GM23248 (cell line): ENCODE measurements around the gene FNDC1. TPM values are rescaled to one million over a fixed set of nuclear protein-coding genes. Genes with fewer than 3 reads are reported as not detected.
A peak's percentile ranks its signal among the peaks of the same experiment; 100 is the strongest.

ENCODE experiments used
- DNase-seq: peaks from one replicate; pipeline ENCODE4 v3.0.0-alpha.2; 2015
- H2AFZ ChIP-seq: fragments of 200-600 bp; sonication (generic); 2 replicates; pipeline ENCODE4 v1.6.1; 2016; ENCODE audit warnings: antibody characterized with exemption
- H3F3A ChIP-seq: fragments of 200-600 bp; sonication (generic); 2 replicates; pipeline ENCODE4 v1.6.1; 2016; ENCODE audit warnings: mild to moderate bottlenecking, antibody characterized with exemption, mixed run types; ENCODE audit not compliant: insufficient read depth
- H3K27ac ChIP-seq: fragments of 200-600 bp; sonication (generic); 2 replicates; pipeline ENCODE4 v1.5.1; 2016; ENCODE audit warnings: mild to moderate bottlenecking
- H3K27me3 ChIP-seq: fragments of 200-600 bp; sonication (generic); replicated peaks from 2 replicates; pipeline ENCODE4 v1.6.1; 2016; ENCODE audit warnings: mild to moderate bottlenecking; ENCODE audit not compliant: insufficient read depth
- H3K36me3 ChIP-seq: fragments of 200-600 bp; sonication (generic); 2 replicates; pipeline ENCODE4 v1.6.1; 2016; ENCODE audit warnings: low read depth, mild to moderate bottlenecking
- H3K4me1 ChIP-seq: fragments of 200-600 bp; sonication (generic); 2 replicates; pipeline ENCODE4 v1.6.1; 2016; ENCODE audit warnings: mild to moderate bottlenecking; ENCODE audit not compliant: insufficient read depth
- H3K4me2 ChIP-seq: fragments of 200-600 bp; sonication (generic); one replicate; pipeline ENCODE4 v1.6.1; 2016; ENCODE audit warnings: mild to moderate bottlenecking; ENCODE audit not compliant: unreplicated experiment
- H3K4me3 ChIP-seq: fragments of 200-600 bp; sonication (generic); 2 replicates; pipeline ENCODE4 v1.5.1; 2016; ENCODE audit warnings: mild to moderate bottlenecking
- H3K79me2 ChIP-seq: fragments of 200-600 bp; sonication (generic); 2 replicates; pipeline ENCODE4 v1.6.1; 2016; ENCODE audit warnings: mild to moderate bottlenecking; ENCODE audit not compliant: insufficient read depth
- H3K9ac ChIP-seq: fragments of 200-600 bp; sonication (generic); 2 replicates; pipeline ENCODE4 v1.6.1; 2016; ENCODE audit warnings: mild to moderate bottlenecking
- H3K9me2 ChIP-seq: fragments of 200-600 bp; sonication (generic); 2 replicates; pipeline ENCODE4 v1.6.1; 2016; ENCODE audit warnings: mixed run types, mild to moderate bottlenecking, moderate library complexity; ENCODE audit not compliant: insufficient read depth
- H3K9me3 ChIP-seq: fragments of 200-600 bp; sonication (generic); one replicate; pipeline ENCODE4 v1.6.1; 2017; ENCODE audit warnings: low read depth
- H4K20me1 ChIP-seq: fragments of 200-600 bp; sonication (generic); 2 replicates; pipeline ENCODE4 v1.6.0; 2016; ENCODE audit not compliant: insufficient read depth
- EZH2 ChIP-seq: fragments of 200-600 bp; sonication (generic); IDR thresholded peaks from 2 replicates; pipeline ENCODE4 v1.6.1; 2018; ENCODE audit warnings: antibody characterized with exemption, mild to moderate bottlenecking; ENCODE audit not compliant: insufficient read depth, poor library complexity, severe bottlenecking
- EZH2phosphoT487 ChIP-seq: fragments of 200-600 bp; sonication (generic); IDR thresholded peaks from 2 replicates; pipeline ENCODE4 v1.6.1; 2018; ENCODE audit warnings: antibody characterized with exemption, moderate library complexity, mild to moderate bottlenecking, low read depth; ENCODE audit not compliant: insufficient read depth
- WGBS, 2 experiments: methylation state at CpG; one replicate each; pipeline ENCODE4 v1.1.6; 2015 to 2017; ENCODE audit warnings: low lambda C conversion rate in 2 of 2, low coverage in 1 of 2; ENCODE audit errors: missing lambda C conversion rate in 2 of 2; 5-methylcytosine and 5-hydroxymethylcytosine counted together
- in situ Hi-C: fragments of 300-500 bp; cut with MboI; formaldehyde crosslinking; loops from 2 replicates; pipeline ENCODE4 v1.15.0; 2020
- polyA plus RNA-seq: library from polyadenylated mRNA; unstranded; fragments of >200 nt; fragmentation: Nextera tagmentation; extraction: Ambion mirVana; gene quantifications from 2 replicates; pipeline ENCODE4 v1.2.1, GENCODE V29; 2016
- total RNA-seq: library from RNA; depleted of rRNA; stranded (reverse); fragments of >200 nt; shearing (Covaris generic); gene quantifications from 2 replicates; pipeline ENCODE4 v1.2.3, GENCODE V29; 2014

Gene FNDC1
- total and polyA plus RNA-seq, 2 experiments from 2014 or later = 5.2 to 7.8 TPM

DNA sequence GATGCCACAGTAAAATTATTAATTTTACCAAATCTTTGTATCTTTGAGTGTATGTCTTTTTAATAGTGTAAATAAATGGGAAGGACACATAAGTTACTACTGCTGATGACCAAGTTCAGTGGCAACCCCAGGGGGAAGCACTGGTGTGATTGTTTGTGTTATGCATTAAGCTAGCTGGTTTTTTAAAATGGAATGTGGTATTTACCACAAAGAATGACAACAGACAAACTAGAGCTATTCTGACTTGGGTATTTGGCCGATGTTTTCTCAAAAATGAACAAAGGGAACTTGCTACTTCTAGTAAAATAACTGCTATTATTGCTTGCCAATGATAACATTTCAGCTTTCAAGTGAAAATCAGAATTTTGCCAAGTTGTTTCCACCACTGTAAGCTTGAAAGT is 2.9 kb downstream of the FNDC1 start:
- peaks cover 21% of the 10 kb centered on the region for H3K4me1 ChIP-seq
- no peaks in the 10 kb centered on the region for H3K27me3 ChIP-seq
- no peaks in the 10 kb centered on the region for H3K36me3 ChIP-seq
- in situ Hi-C loops = loop anchor here (10.0 kb wide), 1 partner anchor 473 kb away; no protein-coding TSS in a partner anchor
- peak; percentile 59 for DNase-seq
- no peak for TF ChIP-seq EZH2phosphoT487
- TF ChIP-seq EZH2 = no peak
- H3K4me2 ChIP-seq = no peak overlapping the region
- whole genome bisulfite sequencing, 2 experiments = 2 to 6% methylated on average over 1 of the region's 1 CpG
- no peaks in the 10 kb centered on the region for H4K20me1 ChIP-seq
- H3K4me3 ChIP-seq = no peak overlapping the region
- H2AFZ ChIP-seq = no peak overlapping the region
- peaks cover 6% of the 10 kb centered on the region for H3F3A ChIP-seq
- H3K9me3 ChIP-seq = no peaks in the 10 kb centered on the region
- H3K9ac ChIP-seq = no peak overlapping the region
- no peak overlapping the region for H3K27ac ChIP-seq
- no peaks in the 10 kb centered on the region for H3K79me2 ChIP-seq
- no peaks in the 10 kb centered on the region for H3K9me2 ChIP-seq

DNA sequence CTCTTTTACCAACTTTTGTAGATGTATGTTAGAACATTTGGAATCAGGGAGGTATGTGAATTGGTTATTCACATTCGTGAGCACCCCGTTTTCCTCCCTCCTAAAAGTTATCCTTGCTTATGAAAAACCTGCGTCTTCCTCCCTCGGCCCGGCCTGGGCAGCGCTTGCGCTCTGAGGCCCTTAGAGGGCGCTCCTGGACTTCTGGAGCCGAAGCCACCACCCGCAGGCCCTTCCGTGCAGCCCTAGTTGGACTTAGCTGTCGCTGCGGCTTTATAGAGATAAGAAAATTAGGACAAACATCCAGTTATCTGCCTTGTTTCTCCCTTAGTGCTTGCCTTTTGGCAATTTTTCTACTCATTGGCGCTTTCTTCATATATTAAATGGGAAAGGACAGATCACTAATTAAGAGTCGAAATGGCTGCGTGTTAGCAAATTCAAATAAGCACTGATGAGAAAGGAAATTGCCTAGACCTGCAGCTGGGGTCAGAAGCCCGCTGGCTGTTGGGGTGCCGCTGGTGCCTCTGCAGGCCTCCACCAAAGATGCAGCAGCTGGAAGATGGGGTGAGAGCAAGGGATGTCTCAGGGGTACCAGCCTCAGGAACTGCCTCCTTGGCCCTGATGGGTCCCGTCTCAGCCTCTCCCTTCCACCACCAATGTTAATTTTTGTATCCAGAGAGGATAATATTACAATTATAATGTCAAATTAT is 5.2 kb downstream of the FNDC1 start:
- H3K27me3 ChIP-seq = no peaks in the 10 kb centered on the region
- H3F3A ChIP-seq = peaks cover 6% of the 10 kb centered on the region
- WGBS, 2 experiments = 18 to 19% methylated on average over 19 of the region's 19 CpGs
- in situ Hi-C loops = loop anchor here (10.0 kb wide), 1 partner anchor 470 kb away; no protein-coding TSS in a partner anchor
- no peak overlapping the region for H2AFZ ChIP-seq
- no peak overlapping the region for H3K4me3 ChIP-seq
- no peak for TF ChIP-seq EZH2
- no peak for TF ChIP-seq EZH2phosphoT487
- no peaks in the 10 kb centered on the region for H3K36me3 ChIP-seq
- peak; percentile 91 for DNase-seq
- H3K27ac ChIP-seq = no peak overlapping the region
- H3K9me3 ChIP-seq = no peaks in the 10 kb centered on the region
- no peak overlapping the region for H3K4me2 ChIP-seq
- no peaks in the 10 kb centered on the region for H3K79me2 ChIP-seq
- H4K20me1 ChIP-seq = no peaks in the 10 kb centered on the region
- H3K4me1 ChIP-seq = peaks cover 21% of the 10 kb centered on the region
- no peaks in the 10 kb centered on the region for H3K9me2 ChIP-seq
- H3K9ac ChIP-seq = no peak overlapping the region

DNA sequence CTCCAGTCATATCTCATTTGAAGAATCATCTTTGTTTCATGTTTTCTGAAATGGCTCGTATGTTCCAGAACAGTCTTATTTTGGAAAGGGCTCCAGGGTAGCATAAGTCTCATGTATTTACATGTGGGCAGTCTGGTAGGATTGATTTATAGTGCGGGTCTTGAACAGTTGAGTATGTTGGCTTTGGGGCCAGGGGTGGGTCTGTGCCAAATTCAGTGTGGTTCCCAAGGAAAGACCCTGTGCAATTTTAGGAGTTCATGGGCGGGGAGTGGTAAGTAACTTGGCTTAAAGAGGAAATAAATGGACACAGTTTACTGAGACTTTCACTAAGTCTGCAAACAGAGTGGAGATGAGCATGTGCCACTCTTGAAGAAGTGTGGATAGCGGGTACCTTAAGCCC is 7.7 kb downstream of the FNDC1 start:
- Histone ChIP-seq H2AFZ (no peak overlapping the region), H3F3A (peaks cover 5% of the 10 kb centered on the region; the same call in 1 of the 2 replicates), H3K27me3 (no peaks in the 10 kb centered on the region), H3K79me2 (no peaks in the 10 kb centered on the region), H3K4me3 (no peak overlapping the region), H3K9me3 (no peaks in the 10 kb centered on the region), H3K27ac (no peak overlapping the region), H4K20me1 (no peaks in the 10 kb centered on the region), H3K9ac (no peak overlapping the region), H3K4me2 (no peak overlapping the region), H3K36me3 (no peaks in the 10 kb centered on the region), H3K4me1 (peaks cover 8% of the 10 kb centered on the region; the same call in 1 of the 2 replicates), H3K9me2 (no peaks in the 10 kb centered on the region)
- TF ChIP-seq EZH2phosphoT487 (no peak), EZH2 (no peak)
- WGBS, 2 experiments = 87 to 88% methylated on average over 4 of the region's 4 CpGs
- no peak for DNase-seq
- in situ Hi-C loops = loop anchor here (10.0 kb wide), 1 partner anchor 468 kb away; no protein-coding TSS in a partner anchor

DNA sequence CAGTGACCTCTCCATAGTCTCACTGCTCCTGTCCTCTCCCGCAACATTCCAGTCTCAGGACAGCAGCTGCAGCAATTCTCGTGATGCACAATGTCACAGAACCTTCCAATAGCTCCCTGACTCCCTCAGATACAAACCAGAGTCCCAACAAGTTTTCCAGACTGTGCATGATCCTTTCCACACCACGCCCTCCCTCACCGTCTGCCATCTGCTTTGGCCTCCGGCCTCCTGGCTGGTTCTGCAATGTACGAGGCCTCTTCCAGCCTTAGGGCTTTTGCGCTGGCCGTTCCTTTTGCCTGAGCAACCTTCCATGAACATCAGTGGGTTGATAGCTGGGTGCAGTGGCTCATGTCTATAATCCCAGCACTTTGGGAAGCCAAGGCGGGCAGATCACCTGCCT is 9.6 kb downstream of the FNDC1 start:
- Histone ChIP-seq H3K79me2 (no peaks in the 10 kb centered on the region), H3K9me2 (no peaks in the 10 kb centered on the region), H3K27me3 (no peaks in the 10 kb centered on the region), H3K36me3 (no peaks in the 10 kb centered on the region), H3K4me1 (peaks cover 3% of the 10 kb centered on the region), H3K9me3 (no peaks in the 10 kb centered on the region), H3F3A (peaks cover 1% of the 10 kb centered on the region; the same call in 1 of the 2 replicates), H3K9ac (no peak overlapping the region), H3K27ac (no peak overlapping the region), H2AFZ (no peak overlapping the region), H3K4me3 (no peak overlapping the region), H4K20me1 (no peaks in the 10 kb centered on the region), H3K4me2 (no peak overlapping the region)
- TF ChIP-seq EZH2phosphoT487 = no peak
- TF ChIP-seq EZH2 = no peak
- in situ Hi-C loops = loop anchor here (10.0 kb wide), 1 partner anchor 466 kb away; no protein-coding TSS in a partner anchor
- 50 to 52% methylated on average over 9 of the region's 9 CpGs for WGBS, 2 experiments
- no peak for DNase-seq
